HCT116 (cell line): ENCODE data around the gene AP3B1. TPM values are rescaled to one million over a fixed set of nuclear protein-coding genes. Genes with fewer than 3 reads are reported as not detected.
A peak's percentile ranks its signal among the peaks of the same experiment; 100 is the strongest.

Experiments
- ATAC-seq: fragments of 200-7000 bp; cut with Tn5 transposase; 2 replicates; pipeline ENCODE4 v1.9.1; 2020; ENCODE audit warnings: mild to moderate bottlenecking, moderate library complexity
- BruUV-seq: library from RNA; stranded (reverse); fragments of 400-500 nt; replicated peaks from 2 replicates; lab custom pipeline; 2021; lab: Mats Ljungman, UMichigan
- CTCF ChIA-PET: fragments of 300-600 bp; sonication (Branson Sonifier 250); formaldehyde crosslinking; loops from one replicate; lab custom pipeline; 2021; ENCODE audit warnings: antibody characterized with exemption; lab: Charles Lee
- POLR2A ChIA-PET: fragments of 300-600, 350-600 bp; sonication (Branson Sonifier 250); formaldehyde crosslinking; loops from one replicate; lab custom pipeline; 2021; ENCODE audit warnings: antibody characterized with exemption; lab: Charles Lee
- RAD21 ChIA-PET, 2 experiments: fragments of 300-600 bp; sonication (Branson Sonifier 250); formaldehyde crosslinking; loops; one replicate each; lab custom pipeline; 2023; ENCODE audit warnings: low total read pairs in 2 of 2; ENCODE audit not compliant: uncharacterized antibody in 2 of 2, unreplicated experiment in 2 of 2, low non-redundant PET in 1 of 2; lab: Charles Lee
- DNase-seq: peaks from one replicate; pipeline ENCODE4 v3.0.0-alpha.2; 2010; ENCODE audit warnings: low read depth, low spot score
- H2AFZ ChIP-seq: fragments of 200-600 bp; shearing (Covaris generic), sonication (generic); 2 replicates; pipeline ENCODE4 v1.6.1; 2017; ENCODE audit warnings: low read depth, mixed run types, mixed read lengths, antibody characterized with exemption, low read length; ENCODE audit not compliant: poor library complexity, severe bottlenecking
- H3K27ac ChIP-seq: 2 replicates; pipeline ENCODE4 v1.5.1; 2012; ENCODE audit warnings: low read depth, low read length
- H3K27me3 ChIP-seq: fragments of 200-600 bp; sonication (generic); 2 replicates; pipeline ENCODE4 v1.6.1; 2016; ENCODE audit warnings: mixed run types, low read length, mixed read lengths; ENCODE audit not compliant: insufficient read depth
- H3K36me3 ChIP-seq, 2 experiments: fragments of 200-500 bp in 1 of 2; fragments of 200-600 bp in 1 of 2; sonication (Bioruptor generic) in 1 of 2; sonication (generic) in 1 of 2; 2 replicates each; pipeline versions ENCODE4 v1.5.1 to v1.6.1; 2014 to 2016; ENCODE audit warnings: low read length in 2 of 2, inconsistent platforms in 1 of 2, mixed read lengths in 1 of 2, mixed run types in 1 of 2; ENCODE audit not compliant: insufficient read depth in 2 of 2, control insufficient read depth in 1 of 2
- H3K4me1 ChIP-seq, 2 experiments: fragments of 200-600 bp in 1 of 2; sonication (generic) in 1 of 2; 2 replicates each; pipeline versions ENCODE4 v1.5.1 to v1.6.1; 2012 to 2017; ENCODE audit warnings: low read length in 2 of 2, inconsistent platforms in 1 of 2, mild to moderate bottlenecking in 1 of 2, mixed read lengths in 1 of 2, mixed run types in 1 of 2, moderate library complexity in 1 of 2; ENCODE audit not compliant: insufficient read depth in 2 of 2, control insufficient read depth in 1 of 2
- H3K4me2 ChIP-seq: fragments of 200-600 bp; sonication (generic); 2 replicates; pipeline ENCODE4 v1.6.1; 2017; ENCODE audit warnings: mixed run types, low read length, mixed read lengths
- H3K4me3 ChIP-seq, 2 experiments: fragments of 200-600 bp in 1 of 2; sonication (generic) in 1 of 2; replicated peaks in 1 of 2; 2 replicates each; pipeline ENCODE4 v1.5.1; 2011 to 2016; ENCODE audit warnings: low read length in 2 of 2, control low read depth in 1 of 2, low read depth in 1 of 2, mild to moderate bottlenecking in 1 of 2, mixed read lengths in 1 of 2, mixed run types in 1 of 2
- H3K79me2 ChIP-seq: fragments of 200-600 bp; sonication (generic); 2 replicates; pipeline ENCODE4 v1.6.1; 2017; ENCODE audit warnings: mild to moderate bottlenecking, mixed run types, low read length, moderate library complexity, mixed read lengths; ENCODE audit not compliant: insufficient read depth
- H3K9ac ChIP-seq: fragments of 200-600 bp; sonication (generic); 2 replicates; pipeline ENCODE4 v1.6.1; 2016; ENCODE audit warnings: low read length, mixed read lengths
- H3K9me2 ChIP-seq: fragments of 200-600 bp; sonication (generic), shearing (Covaris generic); 2 replicates; pipeline ENCODE4 v1.6.1; 2017; ENCODE audit warnings: mixed run types, mild to moderate bottlenecking, moderate library complexity; ENCODE audit not compliant: insufficient read depth
- H3K9me3 ChIP-seq, 2 experiments: fragments of 200-500 bp in 1 of 2; fragments of 200-600 bp in 1 of 2; sonication (Bioruptor generic) in 1 of 2; sonication (generic) in 1 of 2; 2 replicates each; pipeline ENCODE4 v1.6.1; 2014 to 2017; ENCODE audit warnings: low read length in 2 of 2, mixed read lengths in 2 of 2, inconsistent platforms in 1 of 2, low read depth in 1 of 2, mild to moderate bottlenecking in 1 of 2, mixed run types in 1 of 2, moderate library complexity in 1 of 2; ENCODE audit not compliant: control insufficient read depth in 1 of 2, insufficient read depth in 1 of 2
- H4K20me1 ChIP-seq: fragments of 200-600 bp; sonication (generic), shearing (Covaris generic); 2 replicates; pipeline ENCODE4 v1.6.1; 2017; ENCODE audit warnings: mixed run types, mild to moderate bottlenecking, moderate library complexity; ENCODE audit not compliant: insufficient read depth
- JUND ChIP-seq: IDR thresholded peaks from 2 replicates; pipeline ENCODE4 v1.6.1; 2012
- POLR2A ChIP-seq: IDR thresholded peaks from 2 replicates; pipeline ENCODE4 v1.7.0; 2011; ENCODE audit warnings: borderline replicate concordance; ENCODE audit not compliant: insufficient read depth, insufficient read length; ENCODE audit errors: extremely low read depth
- TCF7L2 ChIP-seq: IDR thresholded peaks from 2 replicates; pipeline ENCODE4 v1.7.0; 2011; ENCODE audit warnings: borderline replicate concordance, inconsistent platforms; ENCODE audit not compliant: insufficient read depth, insufficient read length; ENCODE audit errors: extremely low read depth
- intact Hi-C: fragments of 100-400 bp; cut with micrococcal nuclease; formaldehyde crosslinking; loops from 2 replicates; pipeline ENCODE4 v1.10.0; 2022
- total RNA-seq: library from RNA; stranded (reverse); gene quantifications from one replicate; pipeline ENCODE4 v1.2.1, GENCODE V29; 2021; ENCODE audit not compliant: unreplicated experiment
- TF ChIP-seq, protein P1 (sequence below): IDR thresholded peaks from 2 replicates; pipeline ENCODE4 v1.6.1; 2012; ENCODE audit warnings: low read depth
- TF ChIP-seq, protein P2 (sequence below), 3 experiments: fragments of 200-600 bp in 1 of 3; sonication (generic) in 1 of 3; IDR thresholded peaks in 2 of 3; conservative IDR thresholded peaks in 1 of 3; 2 replicates each; pipeline ENCODE4 v1.5.1; 2012 to 2017; ENCODE audit warnings: low read depth in 2 of 3, low read length in 2 of 3, antibody characterized with exemption in 1 of 3, borderline replicate concordance in 1 of 3, control low read depth in 1 of 3, mild to moderate bottlenecking in 1 of 3, mixed read lengths in 1 of 3, mixed run types in 1 of 3, moderate library complexity in 1 of 3; ENCODE audit not compliant: insufficient read depth in 1 of 3
- TF ChIP-seq, protein P3 (sequence below): IDR thresholded peaks from 2 replicates; pipeline ENCODE4 v1.6.1; 2011; ENCODE audit warnings: mild to moderate bottlenecking, low read length, moderate library complexity; ENCODE audit not compliant: insufficient replicate concordance; ENCODE audit errors: extremely low read depth
- TF ChIP-seq, protein P4 (sequence below): IDR thresholded peaks from 2 replicates; pipeline ENCODE4 v1.6.1; 2012

AP3B1 gene
- total RNA-seq, 1 experiment from 2014 or later: 54.5 TPM

DNA sequence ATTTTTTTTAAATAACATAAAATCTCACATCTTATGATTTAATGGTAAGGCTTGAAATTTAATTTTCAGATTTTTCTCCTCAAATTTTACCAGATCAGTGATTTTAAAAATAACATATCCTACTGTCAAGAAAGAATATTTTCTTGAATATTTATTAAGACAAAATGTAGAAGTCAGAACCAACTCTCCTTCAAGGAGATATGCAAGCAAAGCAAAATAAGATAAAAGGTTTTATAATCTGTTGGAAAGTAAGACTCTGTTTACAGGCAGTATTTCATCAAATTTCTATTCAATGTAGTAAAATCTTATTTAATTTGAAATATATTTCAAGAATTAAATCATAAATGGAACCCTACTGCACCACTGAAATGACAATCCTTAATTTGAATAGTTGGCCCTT lies 7.3 kb downstream of the AP3B1 start:
- no peak overlapping the region for H2AFZ ChIP-seq
- no peak overlapping the region for H3K9ac ChIP-seq
- H3K36me3 ChIP-seq: no peaks in the 10 kb centered on the region
- H3K4me2 ChIP-seq: peak overlapping the region; percentile 55; the same call in 1 of the 2 replicates
- POLR2A ChIA-PET: no interaction called here
- BruUV-seq: no TSS peak
- no peak overlapping the region for H3K4me3 ChIP-seq
- TF ChIP-seq, protein P1, sequence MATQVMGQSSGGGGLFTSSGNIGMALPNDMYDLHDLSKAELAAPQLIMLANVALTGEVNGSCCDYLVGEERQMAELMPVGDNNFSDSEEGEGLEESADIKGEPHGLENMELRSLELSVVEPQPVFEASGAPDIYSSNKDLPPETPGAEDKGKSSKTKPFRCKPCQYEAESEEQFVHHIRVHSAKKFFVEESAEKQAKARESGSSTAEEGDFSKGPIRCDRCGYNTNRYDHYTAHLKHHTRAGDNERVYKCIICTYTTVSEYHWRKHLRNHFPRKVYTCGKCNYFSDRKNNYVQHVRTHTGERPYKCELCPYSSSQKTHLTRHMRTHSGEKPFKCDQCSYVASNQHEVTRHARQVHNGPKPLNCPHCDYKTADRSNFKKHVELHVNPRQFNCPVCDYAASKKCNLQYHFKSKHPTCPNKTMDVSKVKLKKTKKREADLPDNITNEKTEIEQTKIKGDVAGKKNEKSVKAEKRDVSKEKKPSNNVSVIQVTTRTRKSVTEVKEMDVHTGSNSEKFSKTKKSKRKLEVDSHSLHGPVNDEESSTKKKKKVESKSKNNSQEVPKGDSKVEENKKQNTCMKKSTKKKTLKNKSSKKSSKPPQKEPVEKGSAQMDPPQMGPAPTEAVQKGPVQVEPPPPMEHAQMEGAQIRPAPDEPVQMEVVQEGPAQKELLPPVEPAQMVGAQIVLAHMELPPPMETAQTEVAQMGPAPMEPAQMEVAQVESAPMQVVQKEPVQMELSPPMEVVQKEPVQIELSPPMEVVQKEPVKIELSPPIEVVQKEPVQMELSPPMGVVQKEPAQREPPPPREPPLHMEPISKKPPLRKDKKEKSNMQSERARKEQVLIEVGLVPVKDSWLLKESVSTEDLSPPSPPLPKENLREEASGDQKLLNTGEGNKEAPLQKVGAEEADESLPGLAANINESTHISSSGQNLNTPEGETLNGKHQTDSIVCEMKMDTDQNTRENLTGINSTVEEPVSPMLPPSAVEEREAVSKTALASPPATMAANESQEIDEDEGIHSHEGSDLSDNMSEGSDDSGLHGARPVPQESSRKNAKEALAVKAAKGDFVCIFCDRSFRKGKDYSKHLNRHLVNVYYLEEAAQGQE: no peak
- TF ChIP-seq, protein P2, sequence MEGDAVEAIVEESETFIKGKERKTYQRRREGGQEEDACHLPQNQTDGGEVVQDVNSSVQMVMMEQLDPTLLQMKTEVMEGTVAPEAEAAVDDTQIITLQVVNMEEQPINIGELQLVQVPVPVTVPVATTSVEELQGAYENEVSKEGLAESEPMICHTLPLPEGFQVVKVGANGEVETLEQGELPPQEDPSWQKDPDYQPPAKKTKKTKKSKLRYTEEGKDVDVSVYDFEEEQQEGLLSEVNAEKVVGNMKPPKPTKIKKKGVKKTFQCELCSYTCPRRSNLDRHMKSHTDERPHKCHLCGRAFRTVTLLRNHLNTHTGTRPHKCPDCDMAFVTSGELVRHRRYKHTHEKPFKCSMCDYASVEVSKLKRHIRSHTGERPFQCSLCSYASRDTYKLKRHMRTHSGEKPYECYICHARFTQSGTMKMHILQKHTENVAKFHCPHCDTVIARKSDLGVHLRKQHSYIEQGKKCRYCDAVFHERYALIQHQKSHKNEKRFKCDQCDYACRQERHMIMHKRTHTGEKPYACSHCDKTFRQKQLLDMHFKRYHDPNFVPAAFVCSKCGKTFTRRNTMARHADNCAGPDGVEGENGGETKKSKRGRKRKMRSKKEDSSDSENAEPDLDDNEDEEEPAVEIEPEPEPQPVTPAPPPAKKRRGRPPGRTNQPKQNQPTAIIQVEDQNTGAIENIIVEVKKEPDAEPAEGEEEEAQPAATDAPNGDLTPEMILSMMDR (IDR thresholded peaks at IDR 0.05 in 2 of 3, conservative IDR thresholded peaks at IDR 0.05 in 1 of 3; ENCODE audit: borderline replicate concordance in 1 of 3, insufficient read depth in 1 of 3, low read depth in 2 of 3, low read length in 2 of 3): no peak
- no peak for TF ChIP-seq JUND
- TF ChIP-seq, protein P3, sequence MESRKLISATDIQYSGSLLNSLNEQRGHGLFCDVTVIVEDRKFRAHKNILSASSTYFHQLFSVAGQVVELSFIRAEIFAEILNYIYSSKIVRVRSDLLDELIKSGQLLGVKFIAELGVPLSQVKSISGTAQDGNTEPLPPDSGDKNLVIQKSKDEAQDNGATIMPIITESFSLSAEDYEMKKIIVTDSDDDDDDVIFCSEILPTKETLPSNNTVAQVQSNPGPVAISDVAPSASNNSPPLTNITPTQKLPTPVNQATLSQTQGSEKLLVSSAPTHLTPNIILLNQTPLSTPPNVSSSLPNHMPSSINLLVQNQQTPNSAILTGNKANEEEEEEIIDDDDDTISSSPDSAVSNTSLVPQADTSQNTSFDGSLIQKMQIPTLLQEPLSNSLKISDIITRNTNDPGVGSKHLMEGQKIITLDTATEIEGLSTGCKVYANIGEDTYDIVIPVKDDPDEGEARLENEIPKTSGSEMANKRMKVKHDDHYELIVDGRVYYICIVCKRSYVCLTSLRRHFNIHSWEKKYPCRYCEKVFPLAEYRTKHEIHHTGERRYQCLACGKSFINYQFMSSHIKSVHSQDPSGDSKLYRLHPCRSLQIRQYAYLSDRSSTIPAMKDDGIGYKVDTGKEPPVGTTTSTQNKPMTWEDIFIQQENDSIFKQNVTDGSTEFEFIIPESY: no peak
- TF ChIP-seq, protein P4, sequence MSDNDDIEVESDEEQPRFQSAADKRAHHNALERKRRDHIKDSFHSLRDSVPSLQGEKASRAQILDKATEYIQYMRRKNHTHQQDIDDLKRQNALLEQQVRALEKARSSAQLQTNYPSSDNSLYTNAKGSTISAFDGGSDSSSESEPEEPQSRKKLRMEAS: no peak
- no peak for TF ChIP-seq POLR2A
- TF ChIP-seq TCF7L2: no peak
- TF ChIP-seq, all 23 proteins: peak for 0
- Histone ChIP-seq H3K79me2 (peaks cover 95% of the 10 kb centered on the region), H3K4me1 (peaks cover 2 to 13% of the 10 kb centered on the region in 2 experiments; a peak in 3 of 4 replicates), H4K20me1 (0 out of 2 replicates have a peak, but pooled peaks cover 2% of the 10 kb centered on the region), H3K27me3 (no peaks in the 10 kb centered on the region), H3K27ac (no peak overlapping the region), H3K9me2 (no peaks in the 10 kb centered on the region), H3K9me3 (no peaks in the 10 kb centered on the region)
- ATAC-seq (no peak), DNase-seq (no peak)
- ChIA-PET RAD21 (no interaction called here), CTCF (no interaction called here)
- intact Hi-C loops: no loop called here
